ENCODE results near the gene KIF27.
"Not testable (repeated sequence)": the region's sequence is repeated elsewhere in the genome, so short reads cannot be mapped to it uniquely, and the experiment has no call there.

KIF27 gene

GRCh38 chr9:83803941-83804340 lies 117.3 kb downstream of the KIF27 start:
- DNase-seq (ENCODE audit: low spot score): not testable (repeated sequence)

GRCh38 chr9:83800236-83801033 lies 120.8 kb downstream of the KIF27 start:
- no peak for DNase-seq (ENCODE audit: low spot score)

- no peak for DNase-seq (ENCODE audit: low spot score)
These were observed 127.2 kb downstream of the KIF27 start for GRCh38 chr9:83794051-83794450.

GRCh38 chr9:83792746-83793145 lies 128.5 kb downstream of the KIF27 start:
- no peak for DNase-seq (ENCODE audit: low spot score)

All from hepatic stellate cell (primary cell).